NCI-H82 treated with DMSO at 0.1 percent for 48 hours (cell line): ENCODE data around the gene MTARC1.

Experiments used
- DNase-seq: peaks from one replicate; lab custom pipeline; 2025; ENCODE audit not compliant: unreplicated experiment; lab: John Stamatoyannopoulos, UW

MTARC1 gene

GRCh38 chr1:220786337-220787068 is at the start of gene MTARC1:
MTARC1 (plus strand) TSS chr1:220786913; CDS start chr1:220786945, 32 bp downstream.
- peak; percentile 7 for DNase-seq

GRCh38 chr1:220741349-220741748 is 45.4 kb upstream of the MTARC1 start:
- DNase-seq: no peak

- DNase-seq: no peak
Observed at GRCh38 chr1:220741825-220742224, 44.9 kb upstream of the MTARC1 start.

- no peak for DNase-seq
Observed at GRCh38 chr1:220742520-220742919, 44.2 kb upstream of the MTARC1 start.

GRCh38 chr1:220746851-220747250 is 39.9 kb upstream of the MTARC1 start:
- DNase-seq: no peak

- no peak for DNase-seq
Observed at GRCh38 chr1:220747437-220748088, 39.1 kb upstream of the MTARC1 start.

GRCh38 chr1:220748089-220748934 is 38.4 kb upstream of the MTARC1 start, which contains the start of gene MTARC2:
MTARC2 (plus strand) TSS chr1:220748322; CDS start chr1:220748532, 210 bp downstream.
- DNase-seq: peak; percentile 14

GRCh38 chr1:220748936-220749335 is 37.8 kb upstream of the MTARC1 start:
- DNase-seq: no peak

- DNase-seq: no peak
Observed at GRCh38 chr1:220750131-220750515, 36.6 kb upstream of the MTARC1 start.

- no peak for DNase-seq
Observed at GRCh38 chr1:220751111-220751510, 35.6 kb upstream of the MTARC1 start.

- no peak for DNase-seq
Observed at GRCh38 chr1:220754212-220754917, 32.3 kb upstream of the MTARC1 start.

GRCh38 chr1:220754918-220755295 is 31.8 kb upstream of the MTARC1 start:
- DNase-seq: no peak

GRCh38 chr1:220755309-220755708 is 31.4 kb upstream of the MTARC1 start:
- DNase-seq: no peak

GRCh38 chr1:220757441-220757840 is 29.3 kb upstream of the MTARC1 start:
- DNase-seq: no peak

GRCh38 chr1:220759147-220759546 is 27.6 kb upstream of the MTARC1 start:
- DNase-seq: no peak

- no peak for DNase-seq
Observed at GRCh38 chr1:220761688-220762427, 24.9 kb upstream of the MTARC1 start.

- DNase-seq: no peak
Observed at GRCh38 chr1:220764757-220765156, 22.0 kb upstream of the MTARC1 start.

- no peak for DNase-seq
Observed at GRCh38 chr1:220767312-220768125, 19.2 kb upstream of the MTARC1 start.

GRCh38 chr1:220768126-220768601 is 18.5 kb upstream of the MTARC1 start:
- DNase-seq: no peak
